Activated CD4-positive, alpha-beta T cell treated with anti-CD3 and anti-CD28 coated beads for 4 hours (primary cell): ENCODE measurements around the gene TSPAN32.
"Not testable (repeated sequence)": the region's sequence is repeated elsewhere in the genome, so short reads cannot be mapped to it uniquely, and the experiment has no call there.

Source experiments
- DNase-seq, 2 donors: peaks; one replicate each; pipeline ENCODE4 v3.0.0-alpha.2; 2020

TSPAN32 gene

DNA sequence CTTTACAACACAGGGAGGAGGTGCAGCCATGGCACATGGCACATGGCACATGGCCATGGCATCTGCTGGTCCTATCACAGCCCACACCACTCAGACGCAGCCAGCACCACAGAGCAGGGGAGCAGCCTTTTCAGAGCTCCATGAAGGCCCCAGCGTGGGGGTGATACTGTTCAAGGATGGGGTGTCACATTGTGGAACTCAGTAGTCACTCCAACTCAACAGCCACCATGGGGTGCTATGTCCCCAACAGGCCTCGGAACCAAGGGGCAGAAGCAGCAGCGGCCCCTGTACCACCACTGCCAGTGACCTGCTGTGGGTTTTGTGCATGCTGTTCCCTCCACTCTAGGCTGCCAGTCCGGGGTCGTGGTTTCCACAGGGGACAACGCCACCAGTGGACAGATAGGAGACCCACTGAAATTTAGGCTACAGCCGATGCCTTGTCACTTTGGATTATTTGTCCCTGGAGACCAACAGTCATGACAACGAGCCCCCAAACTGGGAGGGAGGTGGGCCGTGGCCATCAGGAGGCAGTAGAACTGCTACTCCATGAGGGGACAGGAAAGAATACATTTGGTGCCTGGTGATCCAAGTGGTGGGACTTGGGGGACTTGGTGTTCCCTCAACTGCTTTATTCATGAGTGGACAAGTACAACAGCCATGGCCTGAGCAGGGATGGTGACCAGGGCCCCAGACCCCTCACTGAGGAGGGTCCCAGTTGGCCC is 44.9 kb downstream of the TSPAN32 start:
- DNase-seq: no peak

DNA sequence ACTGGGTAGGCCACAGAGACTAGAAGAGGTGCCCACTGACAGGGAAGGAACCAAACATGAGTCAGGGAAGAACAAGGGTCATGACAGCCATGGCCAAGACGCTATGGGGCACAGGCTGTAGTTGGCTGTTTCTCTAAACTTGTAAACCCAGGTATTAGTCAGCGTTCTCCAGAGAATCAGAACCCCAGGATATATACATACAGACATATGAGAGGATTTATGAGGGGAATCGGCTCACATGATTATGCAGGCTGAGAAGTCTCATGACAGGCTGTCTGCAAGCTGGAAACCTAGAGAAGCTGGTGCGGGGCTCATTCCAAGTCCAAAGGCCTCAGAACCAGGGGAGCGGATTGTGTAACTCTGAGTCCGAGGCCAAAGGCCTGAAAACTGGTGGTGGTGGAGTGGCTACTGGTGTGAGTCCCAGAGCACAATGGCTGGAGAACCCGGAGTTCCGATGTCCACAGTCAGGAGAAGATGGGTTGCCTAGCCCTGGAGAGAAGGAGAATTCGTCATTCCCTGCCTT is 45.6 kb downstream of the TSPAN32 start:
- no peak for DNase-seq

DNA sequence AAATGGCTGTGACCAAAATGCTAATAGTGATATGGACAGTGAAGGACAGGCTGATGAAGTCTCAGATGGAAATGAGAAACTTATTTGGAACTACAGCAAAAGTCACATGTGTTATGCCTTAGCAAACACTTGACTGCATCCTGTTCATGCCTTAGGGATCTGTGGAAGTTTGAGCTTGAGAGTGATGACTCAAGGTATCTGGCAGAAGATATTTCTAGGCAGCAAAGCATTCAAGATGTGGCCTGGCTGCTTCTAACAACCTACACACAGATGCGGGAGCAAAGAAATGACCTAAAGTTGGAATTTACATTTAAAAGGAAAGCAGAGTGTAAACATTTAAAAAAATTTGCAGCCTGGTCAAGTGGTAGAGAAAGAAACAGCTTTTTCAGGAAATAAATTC is 47.2 kb downstream of the TSPAN32 start:
- DNase-seq: no peak

DNA sequence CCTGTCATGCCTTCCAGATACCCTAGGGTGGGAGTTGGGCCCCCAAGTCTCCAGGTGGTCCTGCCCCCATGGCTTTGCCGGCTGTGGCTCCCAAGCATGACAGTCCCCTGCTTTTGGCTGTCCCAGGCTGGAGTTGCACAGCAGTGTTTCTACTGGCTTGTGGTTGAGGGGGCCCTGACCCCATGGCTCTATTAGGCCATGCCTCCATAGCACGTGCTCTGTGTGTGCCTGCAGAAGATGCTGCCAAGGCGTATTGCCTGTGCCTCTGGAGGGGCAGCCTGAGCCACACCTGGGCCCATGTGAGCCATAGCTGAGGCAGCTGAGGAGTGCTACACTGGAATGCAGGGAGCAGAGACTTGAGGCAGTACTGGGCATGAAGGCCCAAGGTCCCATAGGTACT is 49.9 kb downstream of the TSPAN32 start:
- DNase-seq: no peak

DNA sequence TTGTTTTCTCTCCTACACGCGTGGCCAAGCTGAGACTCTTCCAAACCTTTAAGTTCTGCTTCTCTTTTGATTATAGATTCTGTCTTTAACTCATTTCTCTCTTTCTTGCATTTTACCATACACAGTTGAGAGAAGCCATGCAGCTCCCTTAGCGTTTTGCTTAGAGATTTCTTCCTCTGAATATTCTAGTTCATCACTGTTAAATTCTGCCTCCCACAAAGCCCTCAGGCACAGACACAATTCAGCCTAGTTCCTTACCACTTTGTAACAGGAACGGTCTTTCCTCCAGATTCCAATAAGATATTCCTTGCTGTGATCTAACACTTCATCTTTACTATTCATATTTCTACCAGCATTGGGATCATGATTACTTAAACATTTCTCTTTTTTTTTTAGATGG is 50.6 kb downstream of the TSPAN32 start:
- DNase-seq: no peak

DNA sequence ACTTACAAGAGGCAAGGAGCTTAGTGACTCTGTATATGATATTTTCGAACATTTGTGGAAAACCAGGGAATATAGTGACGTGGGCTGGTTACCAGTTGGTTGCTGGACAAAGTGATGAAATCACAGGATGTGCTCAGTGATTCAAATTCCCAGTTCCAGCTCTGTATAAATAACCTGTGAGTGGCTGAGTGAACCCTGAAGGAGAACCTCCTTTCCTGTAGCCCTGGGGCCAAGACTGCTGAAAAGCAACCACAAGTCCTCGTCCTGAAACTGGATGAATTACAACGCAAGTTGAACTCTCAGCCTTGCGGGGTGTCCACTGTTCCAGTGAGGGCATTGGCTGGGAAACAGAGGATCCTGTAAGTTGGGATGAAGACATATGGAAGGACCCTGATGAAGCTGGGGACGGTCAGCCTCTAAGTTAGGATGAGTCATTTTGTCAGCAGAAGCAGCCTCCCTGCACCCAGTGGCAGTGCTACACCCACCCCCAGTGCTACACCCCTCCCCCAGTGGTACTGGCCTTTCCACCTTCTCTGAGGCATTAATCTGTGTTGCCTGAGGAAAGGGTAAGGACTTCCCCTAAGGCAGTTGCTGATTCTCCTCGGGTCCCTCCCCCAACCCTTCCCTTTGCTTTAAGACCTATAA is 53.3 kb downstream of the TSPAN32 start:
- DNase-seq: no peak

DNA sequence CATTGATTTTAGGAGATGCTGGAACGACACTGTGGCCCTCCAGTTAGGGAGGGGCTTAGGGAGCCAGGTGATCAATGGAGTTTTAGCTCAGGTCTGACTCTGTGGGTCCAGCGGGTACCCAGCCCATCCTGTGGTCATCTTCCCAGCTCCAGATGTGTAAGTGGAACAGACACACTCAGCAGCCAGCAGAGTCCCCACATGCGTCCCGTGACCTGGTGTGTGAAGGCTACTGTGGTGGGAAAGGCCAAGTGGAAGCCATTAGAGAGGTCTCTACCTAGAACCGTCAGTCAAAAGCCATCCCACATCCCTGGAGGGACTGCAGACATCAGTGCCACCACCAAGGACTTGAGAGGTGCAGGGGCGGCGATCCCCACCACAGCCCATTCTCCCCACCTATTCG is 55.4 kb downstream of the TSPAN32 start:
- DNase-seq: no peak

DNA sequence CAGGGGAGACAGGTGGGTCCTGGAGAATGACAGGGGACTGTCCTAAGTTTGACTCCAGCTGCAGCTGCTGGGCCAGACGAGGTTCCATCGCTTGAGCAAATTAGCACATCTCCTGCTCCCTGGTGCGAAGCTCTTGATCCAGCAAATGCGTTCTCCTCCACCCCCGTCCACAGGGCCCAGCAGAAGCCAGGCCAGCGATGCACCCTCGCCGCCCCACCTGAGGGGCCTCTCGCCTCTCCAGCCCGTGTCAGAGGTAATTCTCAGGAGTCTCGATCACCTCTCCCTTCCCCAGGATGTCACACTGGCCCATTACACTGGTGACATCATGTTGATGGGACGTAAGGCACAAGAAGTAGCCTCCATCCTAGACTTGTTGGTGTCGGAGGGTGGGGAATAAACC is 55.8 kb downstream of the TSPAN32 start:
- DNase-seq: not testable (repeated sequence)

DNA sequence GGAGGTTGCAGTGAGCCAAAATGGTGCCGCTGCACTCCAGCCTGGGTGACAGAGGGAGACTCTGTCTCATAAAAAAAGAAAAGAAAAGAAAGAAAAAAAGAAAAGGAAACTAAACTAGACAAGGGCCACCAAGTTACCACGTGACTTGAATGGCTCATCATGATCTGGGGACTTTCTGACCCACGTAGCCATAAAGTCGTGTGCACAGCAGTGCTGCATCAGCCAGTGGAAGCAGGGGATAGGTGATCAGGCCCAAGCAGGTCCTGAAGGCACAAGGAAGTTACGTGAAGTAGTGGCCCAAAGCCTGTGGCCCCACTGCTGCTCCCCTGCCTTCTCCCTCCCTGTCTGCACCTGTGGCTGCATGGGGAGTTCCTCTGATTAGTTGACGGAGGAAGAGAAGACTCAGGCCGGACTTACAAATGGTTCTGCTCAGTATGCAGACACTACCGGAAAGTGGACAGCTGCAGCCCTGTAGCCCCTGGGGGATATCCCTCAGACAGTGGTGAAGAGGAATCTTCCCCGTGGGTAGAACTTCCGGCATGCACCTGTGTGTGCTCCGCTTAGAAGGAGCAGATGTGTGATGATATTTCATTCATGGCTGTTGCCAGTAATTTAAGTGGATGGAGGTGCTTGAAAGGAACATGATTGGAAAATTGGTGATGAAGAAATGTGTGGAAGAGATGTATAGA is 57.1 kb downstream of the TSPAN32 start:
- no peak for DNase-seq

DNA sequence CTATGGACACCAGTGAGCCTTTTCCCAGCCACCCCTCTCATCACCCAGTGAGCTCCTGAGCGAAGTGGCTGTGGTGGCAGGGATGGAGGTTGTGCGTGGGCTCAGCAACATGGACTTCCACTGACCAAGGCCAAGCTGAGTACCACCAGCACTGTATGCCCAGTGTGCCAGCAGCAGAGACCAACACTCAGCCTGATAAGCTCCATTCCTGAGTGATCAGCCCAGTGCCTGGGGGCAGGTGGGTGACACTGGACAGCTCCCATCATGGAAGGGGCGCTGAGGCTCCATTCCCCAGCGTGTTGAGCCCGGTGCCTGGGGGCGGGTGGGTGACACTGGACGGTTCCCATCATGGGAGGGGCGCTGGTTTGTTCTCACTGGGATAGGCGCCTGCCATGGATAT is 57.7 kb downstream of the TSPAN32 start:
- DNase-seq: no peak

DNA sequence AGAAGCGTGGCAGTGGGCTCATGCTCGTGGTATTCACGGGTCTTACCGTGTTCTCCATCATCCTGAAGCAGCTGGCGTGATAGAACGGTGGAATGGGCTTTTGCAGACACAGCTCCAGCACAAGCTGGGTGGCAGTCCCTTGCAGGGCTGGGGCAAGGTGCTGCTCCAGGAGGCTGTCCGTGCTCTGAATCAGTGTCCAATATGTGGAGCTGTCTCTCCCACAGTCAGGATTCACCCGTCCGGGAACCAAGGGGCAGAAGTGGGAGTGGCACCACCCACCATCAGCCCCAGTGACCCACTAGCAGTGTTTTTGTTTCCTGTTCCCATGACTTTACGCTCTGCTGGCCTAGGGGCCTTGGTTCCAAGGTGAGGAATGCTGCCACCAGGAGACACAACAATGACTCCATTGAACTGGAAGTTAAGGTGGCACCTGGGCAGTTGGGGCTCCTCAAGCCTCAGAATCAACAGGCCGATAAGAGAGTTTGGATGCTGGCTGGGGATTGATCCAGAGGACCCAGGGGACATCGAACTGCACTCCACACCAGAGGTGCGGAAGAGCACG is 58.3 kb downstream of the TSPAN32 start:
- no peak for DNase-seq

DNA sequence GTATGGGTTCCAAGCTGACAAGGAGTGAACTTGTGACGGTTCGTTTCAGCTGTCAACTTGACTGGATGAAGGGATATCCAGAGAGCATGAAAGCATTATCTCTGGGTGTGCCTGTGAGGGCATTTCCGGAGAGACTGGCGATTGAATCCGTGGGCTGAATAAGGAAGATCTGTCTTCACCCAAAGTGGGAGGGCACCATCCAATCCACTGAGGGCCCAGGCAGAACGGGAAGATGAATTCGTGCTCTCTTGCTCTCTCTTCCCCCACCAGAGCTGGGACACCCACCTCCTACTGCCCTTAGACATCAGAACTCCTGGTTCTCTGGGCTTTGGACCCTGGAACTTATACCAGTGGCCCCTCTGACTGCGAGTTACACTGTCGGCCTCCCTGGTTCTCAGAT is 59.8 kb downstream of the TSPAN32 start:
- DNase-seq: no peak

DNA sequence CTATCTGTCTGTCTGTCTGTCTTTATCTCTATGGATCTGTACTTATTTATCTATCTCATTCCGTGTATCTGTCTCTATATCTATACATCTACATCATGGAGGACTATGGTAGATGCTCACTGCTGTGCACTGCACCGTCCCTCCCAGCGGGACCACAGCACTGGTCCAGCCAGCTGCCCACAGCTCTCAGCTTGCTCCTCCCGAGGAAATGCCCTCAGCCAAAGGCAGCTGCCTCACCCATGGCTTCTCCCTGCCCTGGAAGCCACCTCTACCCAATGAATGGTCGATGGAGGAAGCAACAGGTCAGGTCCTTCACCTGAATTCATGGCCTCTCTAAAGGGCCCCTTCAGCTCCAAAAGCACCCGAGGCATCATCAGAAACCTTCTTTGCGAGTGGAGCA is 60.6 kb downstream of the TSPAN32 start:
- no peak for DNase-seq

DNA sequence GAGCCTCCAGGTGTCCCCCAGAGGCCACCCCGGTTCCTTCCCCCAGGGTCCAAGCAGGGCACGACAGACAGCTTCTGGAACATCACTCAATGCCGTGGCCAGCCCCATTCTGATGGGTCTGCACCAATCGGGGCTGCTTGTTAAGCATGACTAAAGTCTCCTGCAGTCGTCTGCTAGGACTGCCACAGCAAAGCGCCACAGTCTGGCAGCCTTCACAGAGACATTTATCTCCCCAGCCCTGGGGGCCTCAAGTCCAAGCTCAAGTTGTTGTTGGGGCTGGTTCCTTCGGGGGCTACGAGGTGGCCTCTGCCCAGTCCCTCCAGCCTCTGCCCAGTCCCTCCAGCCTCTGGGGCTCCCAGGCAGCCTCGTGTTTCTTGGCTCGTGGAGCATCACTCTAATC is 61.3 kb downstream of the TSPAN32 start:
- no peak for DNase-seq

DNA sequence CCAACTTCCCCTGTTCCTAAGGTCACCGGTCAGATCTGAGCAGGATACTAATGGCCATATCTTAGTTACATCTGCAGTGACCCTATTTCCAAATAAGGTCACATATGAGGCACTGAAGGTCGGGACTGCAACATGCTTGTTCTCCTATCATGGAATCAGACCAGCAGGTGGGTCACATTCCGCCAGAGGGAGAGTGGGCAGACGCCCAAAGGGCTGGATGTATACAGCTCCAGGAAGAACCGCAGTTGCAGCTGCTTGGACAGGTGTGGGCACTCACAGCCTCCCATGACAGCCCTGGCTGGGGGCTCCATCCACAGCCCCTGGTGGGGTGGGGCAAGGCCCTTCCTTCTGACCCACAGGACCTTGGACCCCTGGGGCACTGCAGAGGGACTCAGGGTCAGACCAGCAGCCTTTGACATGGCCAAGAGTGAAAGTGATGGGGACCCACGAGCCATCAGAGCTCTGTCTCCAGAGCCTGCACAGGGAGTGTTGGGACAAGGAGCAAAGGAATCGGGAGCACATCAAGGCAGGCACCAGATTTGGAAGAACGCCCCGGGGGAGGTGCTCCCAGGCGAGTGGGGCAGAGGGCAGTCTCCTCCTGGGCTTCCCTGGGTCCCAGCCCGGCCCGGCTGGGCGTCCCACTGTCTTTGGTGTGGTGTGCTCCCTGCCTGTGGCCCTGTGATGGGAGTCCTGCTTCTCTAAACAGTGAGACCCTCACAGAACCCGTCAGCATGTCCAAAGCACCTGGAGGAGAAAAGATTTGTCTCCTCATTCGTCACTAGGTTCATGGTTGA is 62.0 kb downstream of the TSPAN32 start:
- no peak for DNase-seq

DNA sequence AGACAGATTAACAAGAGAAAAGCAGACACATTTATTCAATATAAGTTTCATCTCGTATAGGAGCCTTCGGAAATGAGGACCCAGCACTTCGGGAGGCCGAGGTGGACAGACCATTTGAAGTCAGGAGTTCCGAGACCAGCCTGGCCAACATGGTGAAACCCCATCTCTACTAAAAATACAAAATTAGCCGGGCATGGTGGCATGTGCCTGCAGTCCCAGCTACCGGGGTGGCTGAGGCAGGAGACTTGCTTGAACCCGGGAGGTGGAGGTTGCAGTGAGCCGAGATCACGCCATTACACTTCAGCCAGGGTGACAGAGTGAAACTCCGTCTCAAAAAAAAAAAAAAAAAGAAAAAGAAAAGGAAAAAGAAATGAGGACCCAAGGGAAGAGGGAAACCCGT is 62.6 kb downstream of the TSPAN32 start:
- DNase-seq: not testable (repeated sequence)

DNA sequence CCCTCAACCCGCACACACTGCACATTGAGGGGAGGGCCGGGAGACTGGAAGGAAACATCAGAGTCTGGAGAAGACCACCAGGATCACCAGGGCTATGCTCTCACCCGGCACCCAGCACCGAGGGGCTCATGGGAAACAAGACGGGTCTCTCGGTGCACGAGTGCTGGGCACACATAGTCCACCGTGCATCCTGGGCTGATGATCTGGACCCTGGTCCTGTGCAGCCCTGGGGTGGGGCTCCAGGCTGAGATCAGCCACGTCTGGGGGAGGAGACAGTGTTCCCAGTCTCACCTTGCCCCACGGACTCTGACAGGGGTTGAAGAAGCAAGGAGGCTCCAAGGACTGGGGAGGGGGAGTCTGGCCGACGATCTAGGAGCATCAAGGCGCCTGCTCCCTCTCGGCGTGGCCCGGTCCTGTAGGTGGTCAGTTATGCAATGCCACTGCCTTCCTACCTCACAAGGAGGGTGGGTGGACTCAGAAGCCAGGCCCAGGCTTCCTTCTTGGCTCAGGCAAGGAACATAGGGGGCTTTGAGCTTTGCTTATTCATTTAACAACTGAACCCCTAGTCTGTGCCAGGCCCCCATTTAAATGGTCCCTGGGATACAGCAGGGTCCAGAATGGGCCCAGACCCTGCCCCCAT is 63.9 kb downstream of the TSPAN32 start:
- no peak for DNase-seq

DNA sequence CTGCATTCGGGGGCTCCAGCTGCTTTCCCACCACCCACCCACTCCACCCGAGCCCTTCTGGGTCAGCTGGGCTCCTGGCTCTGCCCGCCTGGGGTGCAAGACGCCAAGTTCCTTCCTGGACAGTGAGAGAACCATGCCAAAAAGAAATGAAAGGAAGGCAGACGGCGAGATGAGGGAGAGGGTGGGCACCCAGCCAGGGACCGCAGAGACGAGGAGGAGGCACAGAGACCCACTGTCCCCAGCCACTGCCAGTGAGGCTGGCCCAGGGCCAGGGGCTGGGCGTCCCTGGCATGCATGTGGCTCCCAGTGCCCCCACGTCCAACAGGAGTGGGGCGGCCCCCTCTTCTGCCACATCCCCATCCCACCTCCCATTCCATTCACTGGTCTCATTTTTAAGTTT is 64.5 kb downstream of the TSPAN32 start:
- DNase-seq: no peak

DNA sequence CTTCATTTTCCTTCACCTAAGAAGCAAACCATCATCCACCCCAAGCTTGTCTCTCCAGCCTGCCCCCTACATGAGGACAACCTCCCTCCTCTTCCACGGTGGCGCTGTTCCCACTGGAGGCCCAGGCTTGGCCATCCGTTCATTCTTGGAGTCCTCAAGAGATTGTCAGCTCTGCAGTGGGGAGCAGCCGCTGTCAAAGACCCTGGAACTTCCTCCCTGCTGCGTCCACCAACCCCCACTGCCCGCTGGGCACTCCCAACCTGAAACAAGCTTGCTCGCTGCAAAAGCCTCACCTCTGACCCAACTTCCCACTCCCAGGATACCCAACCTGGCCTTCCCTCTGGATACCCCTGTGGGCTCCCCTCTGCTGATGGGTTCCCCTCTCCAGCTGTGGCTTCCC is 64.9 kb downstream of the TSPAN32 start:
- no peak for DNase-seq

DNA sequence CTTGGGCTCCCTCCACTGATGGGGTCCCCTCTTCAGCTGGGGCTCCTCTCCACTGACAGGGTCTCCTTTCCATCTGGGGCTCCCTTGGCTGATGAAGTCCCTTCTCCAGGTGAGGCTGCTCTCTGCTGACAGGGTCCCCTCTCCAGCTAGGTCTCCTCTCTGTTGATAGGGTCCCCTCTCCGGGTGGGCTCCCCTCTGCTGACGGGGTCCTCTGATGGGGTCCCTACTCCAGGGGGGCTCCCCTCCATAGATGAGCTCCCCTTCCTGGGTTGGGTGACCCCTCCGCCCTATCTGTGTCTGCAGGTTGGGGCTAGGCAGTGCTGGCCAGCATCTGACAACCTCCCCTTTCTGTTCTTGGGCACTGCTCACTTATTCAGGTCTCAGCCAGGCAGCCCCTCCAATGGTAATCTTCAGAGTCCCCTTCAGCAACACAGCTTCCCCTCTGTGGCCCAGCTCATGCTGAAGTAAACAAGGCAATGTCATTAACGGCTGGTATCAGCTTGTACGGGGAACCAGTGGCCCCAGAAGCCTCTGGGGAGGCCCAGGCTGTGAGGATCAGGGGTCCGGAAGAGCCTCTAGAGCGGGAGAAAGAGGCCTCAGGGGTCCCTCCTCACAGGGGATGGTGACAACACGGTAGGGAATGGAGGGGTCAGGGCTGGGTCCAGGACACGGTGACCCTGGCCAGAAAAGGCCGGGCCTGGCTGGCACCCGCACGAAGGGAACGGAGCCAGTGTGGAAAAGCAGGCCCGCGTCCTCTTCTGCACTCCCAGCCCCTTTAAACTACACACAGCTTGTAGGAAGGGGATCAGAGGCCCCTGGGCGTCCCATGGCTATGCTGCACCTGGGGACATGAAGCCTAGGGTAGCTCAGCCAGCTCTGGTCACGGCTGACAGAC is 65.7 kb downstream of the TSPAN32 start:
- no peak for DNase-seq
